Measurements from ENCODE around the gene LAMA4.

LAMA4 gene

GRCh38 chr6:112245511-112246203, 8.7 kb downstream of the LAMA4 start:
- TF ChIP-seq, protein P1, sequence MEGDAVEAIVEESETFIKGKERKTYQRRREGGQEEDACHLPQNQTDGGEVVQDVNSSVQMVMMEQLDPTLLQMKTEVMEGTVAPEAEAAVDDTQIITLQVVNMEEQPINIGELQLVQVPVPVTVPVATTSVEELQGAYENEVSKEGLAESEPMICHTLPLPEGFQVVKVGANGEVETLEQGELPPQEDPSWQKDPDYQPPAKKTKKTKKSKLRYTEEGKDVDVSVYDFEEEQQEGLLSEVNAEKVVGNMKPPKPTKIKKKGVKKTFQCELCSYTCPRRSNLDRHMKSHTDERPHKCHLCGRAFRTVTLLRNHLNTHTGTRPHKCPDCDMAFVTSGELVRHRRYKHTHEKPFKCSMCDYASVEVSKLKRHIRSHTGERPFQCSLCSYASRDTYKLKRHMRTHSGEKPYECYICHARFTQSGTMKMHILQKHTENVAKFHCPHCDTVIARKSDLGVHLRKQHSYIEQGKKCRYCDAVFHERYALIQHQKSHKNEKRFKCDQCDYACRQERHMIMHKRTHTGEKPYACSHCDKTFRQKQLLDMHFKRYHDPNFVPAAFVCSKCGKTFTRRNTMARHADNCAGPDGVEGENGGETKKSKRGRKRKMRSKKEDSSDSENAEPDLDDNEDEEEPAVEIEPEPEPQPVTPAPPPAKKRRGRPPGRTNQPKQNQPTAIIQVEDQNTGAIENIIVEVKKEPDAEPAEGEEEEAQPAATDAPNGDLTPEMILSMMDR (IDR thresholded peaks at IDR 0.05) = no peak

GRCh38 chr6:112243861-112244827, 10.2 kb downstream of the LAMA4 start:
- TF ChIP-seq, protein P1 (IDR thresholded peaks at IDR 0.05) = no peak

DNA sequence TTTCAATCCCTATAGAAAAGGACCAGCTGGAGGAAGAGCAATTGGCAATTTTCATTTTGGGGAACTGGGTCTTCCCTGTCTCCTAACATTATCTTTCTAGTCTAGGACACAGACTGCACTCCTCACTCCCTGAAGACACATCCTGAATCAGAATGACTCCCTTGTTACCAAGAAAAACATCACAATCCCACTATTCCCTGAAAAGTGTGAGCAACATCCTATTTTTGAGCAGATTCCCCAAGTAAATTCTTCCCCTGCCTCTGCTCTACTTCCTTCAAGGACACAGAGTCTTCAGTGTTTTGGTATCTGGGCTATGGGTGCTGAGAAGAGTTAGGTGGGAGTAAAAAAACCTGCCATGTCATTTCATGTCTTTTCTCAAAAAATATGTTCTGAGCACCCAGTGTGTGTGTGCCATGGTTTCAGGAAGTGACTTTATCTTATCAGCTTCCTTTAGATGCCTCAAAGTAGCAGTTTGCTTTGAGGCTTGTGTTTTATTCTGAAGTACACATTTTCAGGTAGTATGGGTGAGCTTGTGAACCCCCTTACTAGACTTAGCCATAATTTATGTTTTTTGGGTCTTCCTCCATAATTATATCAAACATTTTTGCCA, 12.4 kb downstream of the LAMA4 start:
- TF ChIP-seq, protein P1 (IDR thresholded peaks at IDR 0.05) = no peak

DNA sequence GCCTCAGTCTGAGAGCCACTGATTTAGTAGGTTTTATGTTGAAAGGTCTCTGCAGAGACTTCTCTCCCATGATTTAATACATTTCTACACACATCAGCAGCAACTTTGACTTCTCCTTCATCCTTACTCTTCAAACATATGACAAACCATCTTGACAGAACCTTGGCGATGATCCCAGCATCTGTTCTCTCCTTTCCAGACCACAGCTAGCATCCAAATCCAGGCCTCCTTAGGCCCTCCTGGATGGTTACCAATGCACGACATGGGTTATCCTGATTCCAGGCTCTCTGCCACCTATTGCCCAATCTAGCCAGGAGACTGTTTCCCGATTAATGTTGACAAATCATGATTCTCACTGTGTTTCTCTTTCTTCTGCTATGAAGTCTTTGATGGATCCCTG, 16.8 kb downstream of the LAMA4 start:
- TF ChIP-seq, protein P1 (IDR thresholded peaks at IDR 0.05) = no peak

- TF ChIP-seq, protein P1 (IDR thresholded peaks at IDR 0.05) = no peak
Observed at GRCh38 chr6:112237066-112237465, 17.3 kb downstream of the LAMA4 start.

- TF ChIP-seq, protein P1 (IDR thresholded peaks at IDR 0.05) = no peak
Observed at GRCh38 chr6:112235956-112236355, 18.4 kb downstream of the LAMA4 start.

GRCh38 chr6:112234601-112235000, 19.8 kb downstream of the LAMA4 start:
- TF ChIP-seq, protein P1 (IDR thresholded peaks at IDR 0.05) = no peak

Measured in LNCAP (cell line).